A673 (cell line): ENCODE data around the gene INO80C.

Experiments used
- CTCF ChIP-seq: fragments of 300-800, 200-600 bp; sonication (generic); conservative IDR thresholded peaks from 2 replicates; pipeline ENCODE4 v1.5.1; 2017; ENCODE audit warnings: low read depth, mild to moderate bottlenecking, antibody characterized with exemption, low read length, moderate library complexity, mixed read lengths
- EZH2 ChIP-seq: fragments of 200-600 bp; sonication (generic); IDR thresholded peaks from 2 replicates; pipeline ENCODE4 v1.6.1; 2017; ENCODE audit warnings: borderline replicate concordance, low read depth, mild to moderate bottlenecking, mixed read lengths, antibody characterized with exemption, low read length; ENCODE audit not compliant: poor library complexity, severe bottlenecking

GRCh38 chr18:35473562-35473961, 24.2 kb downstream of the INO80C start:
- TF ChIP-seq CTCF (no peak), EZH2 (no peak)
